HepG2 (cell line): Measurements from ENCODE around the gene HOXD1. TPM values are rescaled to one million over a fixed set of nuclear protein-coding genes. Genes with fewer than 3 reads are reported as not detected.

Experiments used
- GLMP ChIP-seq: sonication (generic); formaldehyde crosslinking; IDR thresholded peaks from 2 replicates; pipeline ENCODE4 v1.9.0; 2021; ENCODE audit warnings: missing genetic modification reagents, mild to moderate bottlenecking, borderline replicate concordance
- HOXD1 ChIP-seq: sonication (generic); formaldehyde crosslinking; IDR thresholded peaks from 2 replicates; pipeline ENCODE4 v1.5.0; 2020; ENCODE audit warnings: missing genetic modification reagents
- MAZ ChIP-seq, 2 experiments: sonication (generic) in 1 of 2; formaldehyde crosslinking in 1 of 2; IDR thresholded peaks; 2 replicates each; pipeline versions ENCODE4 v1.5.0 to v1.6.1; 2012 to 2020; ENCODE audit warnings: low read depth in 2 of 2, mild to moderate bottlenecking in 2 of 2, borderline replicate concordance in 1 of 2, improper control_type of control experiment in 1 of 2, low read length in 1 of 2, missing genetic modification reagents in 1 of 2, moderate library complexity in 1 of 2
- NFE2 ChIP-seq: sonication (generic); formaldehyde crosslinking; IDR thresholded peaks from 2 replicates; pipeline ENCODE4 v1.4.0; 2020; ENCODE audit warnings: missing genetic modification reagents
- RERE ChIP-seq: IDR thresholded peaks from 2 replicates; pipeline ENCODE4 v1.6.1; 2016; ENCODE audit warnings: low read depth, missing genetic modification reagents, missing compliant biosample characterization
- ZBTB21 ChIP-seq: sonication (generic); formaldehyde crosslinking; IDR thresholded peaks from 2 replicates; pipeline ENCODE4 v1.4.0; 2020; ENCODE audit warnings: missing genetic modification reagents
- ZBTB3 ChIP-seq: sonication (generic); formaldehyde crosslinking; IDR thresholded peaks from 2 replicates; pipeline ENCODE4 v1.4.0; 2020; ENCODE audit warnings: low read depth, mild to moderate bottlenecking, moderate library complexity, missing genetic modification reagents, borderline replicate concordance
- ZNF235 ChIP-seq: sonication (generic); formaldehyde crosslinking; IDR thresholded peaks from 2 replicates; pipeline ENCODE4 v1.8.1; 2023; ENCODE audit warnings: mild to moderate bottlenecking, missing genetic modification reagents, borderline replicate concordance
- ZNF263 ChIP-seq: sonication (generic); formaldehyde crosslinking; IDR thresholded peaks from 2 replicates; pipeline ENCODE4 v1.4.0; 2020; ENCODE audit warnings: missing genetic modification reagents
- ZNF780A ChIP-seq: sonication (generic); formaldehyde crosslinking; IDR thresholded peaks from 2 replicates; pipeline ENCODE4 v1.8.0; 2022; ENCODE audit warnings: mild to moderate bottlenecking, missing genetic modification reagents, moderate library complexity
- polyA plus RNA-seq, 8 experiments: library from polyadenylated mRNA; depleted of rRNA in 3 of 8; stranded (reverse) in 7 of 8; unstranded in 1 of 8; fragments of >200 nt; fragmentation: Illumina TruSeq in 4 of 8; extraction: Trizol in 4 of 8; gene quantifications; 2 replicates each; pipeline versions ENCODE4 v1.2.1 to v1.2.3, GENCODE V29; 2011 to 2016; ENCODE audit warnings: low read depth in 4 of 8, missing spikeins in 1 of 8, mixed read lengths in 1 of 8; ENCODE audit not compliant: insufficient read depth in 1 of 8
- total RNA-seq, 5 experiments: library from RNA; depleted of rRNA; stranded (reverse); fragments of >200 nt; fragmentation: Illumina TruSeq; extraction: Trizol; gene quantifications; 2 replicates each; pipeline ENCODE4 v1.2.3, GENCODE V29; 2016; ENCODE audit warnings: low read depth in 1 of 5
- TF ChIP-seq, protein P1 (sequence below): sonication (generic); formaldehyde crosslinking; IDR thresholded peaks from 2 replicates; pipeline ENCODE4 v1.8.0; 2022; ENCODE audit warnings: missing genetic modification reagents, mild to moderate bottlenecking, inconsistent platforms, borderline replicate concordance
- TF ChIP-seq, protein P2 (sequence below): IDR thresholded peaks from 2 replicates; pipeline ENCODE4 v1.6.1; 2012; ENCODE audit warnings: low read length, improper control_type of control experiment
- TF ChIP-seq, protein P3 (sequence below): sonication (generic); formaldehyde crosslinking; IDR thresholded peaks from 2 replicates; pipeline ENCODE4 v1.4.0; 2020; ENCODE audit warnings: mild to moderate bottlenecking, missing genetic modification reagents
- TF ChIP-seq, protein P4 (sequence below): sonication (generic); formaldehyde crosslinking; IDR thresholded peaks from 2 replicates; pipeline ENCODE4 v1.4.0; 2020; ENCODE audit warnings: missing genetic modification reagents

HOXD1 gene
- total and polyA plus RNA-seq, 2 of the 13 experiments (the other 11 are each of a cell fraction or from before 2014, with no cell fraction given): 10.0 to 22.3 TPM

GRCh38 chr2:176172895-176173566 lies 15.4 kb upstream of the HOXD1 start (continued):
- TF ChIP-seq ZBTB21: no peak
- TF ChIP-seq HOXD1 (CRISPR knock-in tag): no peak
- TF ChIP-seq, protein P1, sequence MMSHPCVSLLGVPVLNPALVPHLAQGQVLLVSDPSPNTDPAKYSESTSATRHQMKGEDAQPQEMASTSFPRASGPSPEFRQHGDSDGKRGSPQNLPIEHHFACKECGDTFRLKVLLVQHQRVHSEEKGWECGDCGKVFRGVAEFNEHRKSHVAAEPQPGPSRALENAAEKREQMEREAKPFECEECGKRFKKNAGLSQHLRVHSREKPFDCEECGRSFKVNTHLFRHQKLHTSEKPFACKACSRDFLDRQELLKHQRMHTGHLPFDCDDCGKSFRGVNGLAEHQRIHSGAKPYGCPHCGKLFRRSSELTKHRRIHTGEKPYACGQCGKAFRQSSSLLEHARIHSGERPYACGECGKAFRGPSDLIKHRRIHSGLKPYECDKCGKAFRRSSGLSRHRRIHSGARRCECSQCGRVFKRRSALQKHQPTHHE: no peak
- TF ChIP-seq ZBTB3 (CRISPR knock-in tag): no peak
- no peak for TF ChIP-seq ZNF235 (CRISPR knock-in tag)
- no peak for TF ChIP-seq RERE (CRISPR knock-in tag)
- TF ChIP-seq, protein P2, sequence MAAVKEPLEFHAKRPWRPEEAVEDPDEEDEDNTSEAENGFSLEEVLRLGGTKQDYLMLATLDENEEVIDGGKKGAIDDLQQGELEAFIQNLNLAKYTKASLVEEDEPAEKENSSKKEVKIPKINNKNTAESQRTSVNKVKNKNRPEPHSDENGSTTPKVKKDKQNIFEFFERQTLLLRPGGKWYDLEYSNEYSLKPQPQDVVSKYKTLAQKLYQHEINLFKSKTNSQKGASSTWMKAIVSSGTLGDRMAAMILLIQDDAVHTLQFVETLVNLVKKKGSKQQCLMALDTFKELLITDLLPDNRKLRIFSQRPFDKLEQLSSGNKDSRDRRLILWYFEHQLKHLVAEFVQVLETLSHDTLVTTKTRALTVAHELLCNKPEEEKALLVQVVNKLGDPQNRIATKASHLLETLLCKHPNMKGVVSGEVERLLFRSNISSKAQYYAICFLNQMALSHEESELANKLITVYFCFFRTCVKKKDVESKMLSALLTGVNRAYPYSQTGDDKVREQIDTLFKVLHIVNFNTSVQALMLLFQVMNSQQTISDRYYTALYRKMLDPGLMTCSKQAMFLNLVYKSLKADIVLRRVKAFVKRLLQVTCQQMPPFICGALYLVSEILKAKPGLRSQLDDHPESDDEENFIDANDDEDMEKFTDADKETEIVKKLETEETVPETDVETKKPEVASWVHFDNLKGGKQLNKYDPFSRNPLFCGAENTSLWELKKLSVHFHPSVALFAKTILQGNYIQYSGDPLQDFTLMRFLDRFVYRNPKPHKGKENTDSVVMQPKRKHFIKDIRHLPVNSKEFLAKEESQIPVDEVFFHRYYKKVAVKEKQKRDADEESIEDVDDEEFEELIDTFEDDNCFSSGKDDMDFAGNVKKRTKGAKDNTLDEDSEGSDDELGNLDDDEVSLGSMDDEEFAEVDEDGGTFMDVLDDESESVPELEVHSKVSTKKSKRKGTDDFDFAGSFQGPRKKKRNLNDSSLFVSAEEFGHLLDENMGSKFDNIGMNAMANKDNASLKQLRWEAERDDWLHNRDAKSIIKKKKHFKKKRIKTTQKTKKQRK: no peak
- TF ChIP-seq ZNF263: no peak
- no peak for TF ChIP-seq ZNF780A (CRISPR knock-in tag)
- TF ChIP-seq, protein P3, sequence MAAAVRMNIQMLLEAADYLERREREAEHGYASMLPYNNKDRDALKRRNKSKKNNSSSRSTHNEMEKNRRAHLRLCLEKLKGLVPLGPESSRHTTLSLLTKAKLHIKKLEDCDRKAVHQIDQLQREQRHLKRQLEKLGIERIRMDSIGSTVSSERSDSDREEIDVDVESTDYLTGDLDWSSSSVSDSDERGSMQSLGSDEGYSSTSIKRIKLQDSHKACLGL (CRISPR knock-in tag): no peak
- no peak for TF ChIP-seq MAZ (IDR thresholded peaks at IDR 0.05; ENCODE audit: borderline replicate concordance, low read depth, low read length)
- no peak for TF ChIP-seq MAZ (CRISPR knock-in tag; IDR thresholded peaks at IDR 0.05; ENCODE audit: low read depth)
- no peak for TF ChIP-seq GLMP
- no peak for TF ChIP-seq NFE2 (CRISPR knock-in tag)
- TF ChIP-seq, protein P4, sequence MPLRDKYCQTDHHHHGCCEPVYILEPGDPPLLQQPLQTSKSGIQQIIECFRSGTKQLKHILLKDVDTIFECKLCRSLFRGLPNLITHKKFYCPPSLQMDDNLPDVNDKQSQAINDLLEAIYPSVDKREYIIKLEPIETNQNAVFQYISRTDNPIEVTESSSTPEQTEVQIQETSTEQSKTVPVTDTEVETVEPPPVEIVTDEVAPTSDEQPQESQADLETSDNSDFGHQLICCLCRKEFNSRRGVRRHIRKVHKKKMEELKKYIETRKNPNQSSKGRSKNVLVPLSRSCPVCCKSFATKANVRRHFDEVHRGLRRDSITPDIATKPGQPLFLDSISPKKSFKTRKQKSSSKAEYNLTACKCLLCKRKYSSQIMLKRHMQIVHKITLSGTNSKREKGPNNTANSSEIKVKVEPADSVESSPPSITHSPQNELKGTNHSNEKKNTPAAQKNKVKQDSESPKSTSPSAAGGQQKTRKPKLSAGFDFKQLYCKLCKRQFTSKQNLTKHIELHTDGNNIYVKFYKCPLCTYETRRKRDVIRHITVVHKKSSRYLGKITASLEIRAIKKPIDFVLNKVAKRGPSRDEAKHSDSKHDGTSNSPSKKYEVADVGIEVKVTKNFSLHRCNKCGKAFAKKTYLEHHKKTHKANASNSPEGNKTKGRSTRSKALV: peak; percentile 78; the same call in 1 of the 2 replicates
